ENCODE data around the gene CFAP161.

The CFAP161 gene

GRCh38 chr15:81133782-81134461 lies at the start of gene CFAP161:
Gene CFAP161, plus strand, starts transcription at chr15:81134270. Its CDS starts 60 bp downstream, at chr15:81134330.
- DNase-seq (ENCODE audit: low read depth), result no peak

GRCh38 chr15:81084716-81085115 lies 49.4 kb upstream of the CFAP161 start:
- DNase-seq (ENCODE audit: low read depth), result no peak

GRCh38 chr15:81085213-81085612 lies 48.9 kb upstream of the CFAP161 start:
- DNase-seq (ENCODE audit: low read depth), result no peak

- no peak for DNase-seq (ENCODE audit: low read depth)
Observed at GRCh38 chr15:81085898-81086297, 48.2 kb upstream of the CFAP161 start.

- DNase-seq (ENCODE audit: low read depth), result no peak
Observed at GRCh38 chr15:81087066-81087465, 47.0 kb upstream of the CFAP161 start.

GRCh38 chr15:81087694-81088093 lies 46.4 kb upstream of the CFAP161 start:
- DNase-seq (ENCODE audit: low read depth), result no peak

- no peak for DNase-seq (ENCODE audit: low read depth)
Observed at GRCh38 chr15:81088470-81089013, 45.5 kb upstream of the CFAP161 start.

- no peak for DNase-seq (ENCODE audit: low read depth)
Observed at GRCh38 chr15:81091889-81092558, 42.0 kb upstream of the CFAP161 start.

- DNase-seq (ENCODE audit: low read depth), result no peak
Observed at GRCh38 chr15:81092559-81092902, 41.5 kb upstream of the CFAP161 start.

GRCh38 chr15:81093961-81094360 lies 40.1 kb upstream of the CFAP161 start:
- DNase-seq (ENCODE audit: low read depth), result no peak

GRCh38 chr15:81095690-81096365 lies 38.2 kb upstream of the CFAP161 start:
- no peak for DNase-seq (ENCODE audit: low read depth)

GRCh38 chr15:81096398-81096797 lies 37.7 kb upstream of the CFAP161 start:
- DNase-seq (ENCODE audit: low read depth), result no peak

GRCh38 chr15:81097116-81097889 lies 36.8 kb upstream of the CFAP161 start:
- no peak for DNase-seq (ENCODE audit: low read depth)

GRCh38 chr15:81097890-81098280 lies 36.2 kb upstream of the CFAP161 start:
- DNase-seq (ENCODE audit: low read depth), result no peak

- no peak for DNase-seq (ENCODE audit: low read depth)
Observed at GRCh38 chr15:81098349-81098748, 35.7 kb upstream of the CFAP161 start.

GRCh38 chr15:81098861-81099651 lies 35.0 kb upstream of the CFAP161 start:
- DNase-seq (ENCODE audit: low read depth), result no peak

- no peak for DNase-seq (ENCODE audit: low read depth)
Observed at GRCh38 chr15:81101894-81102815, 31.9 kb upstream of the CFAP161 start.

GRCh38 chr15:81103857-81104256 lies 30.2 kb upstream of the CFAP161 start:
- DNase-seq (ENCODE audit: low read depth), result no peak

GRCh38 chr15:81105545-81105944 lies 28.5 kb upstream of the CFAP161 start:
- DNase-seq (ENCODE audit: low read depth), result no peak

- DNase-seq (ENCODE audit: low read depth), result peak; percentile 7
Observed at GRCh38 chr15:81106560-81106959, 27.5 kb upstream of the CFAP161 start.
